Gastroesophageal sphincter (tissue), 3 donors: ENCODE measurements around the gene PSMB9.

Source experiments
- EP300 ChIP-seq: sonication (generic); formaldehyde crosslinking; IDR thresholded peaks from one replicate; pipeline ENCODE4 v1.6.1; 2017; ENCODE audit warnings: antibody characterized with exemption, mild to moderate bottlenecking
- POLR2A ChIP-seq, 2 donors: fragments of 450-650 bp; IDR thresholded peaks; one replicate each; pipeline ENCODE4 v1.6.1; 2017; ENCODE audit warnings: antibody characterized with exemption in 2 of 2, mild to moderate bottlenecking in 2 of 2, moderate library complexity in 1 of 2
- TF ChIP-seq, protein P1 (sequence below), 4 experiments: fragments of 200-600 bp in 2 of 4; fragments of 450-650 bp in 2 of 4; sonication (generic) in 1 of 4; IDR thresholded peaks; one replicate each; pipeline ENCODE4 v1.5.1; 2017 to 2019; ENCODE audit warnings: antibody characterized with exemption in 4 of 4, mild to moderate bottlenecking in 2 of 4, moderate library complexity in 2 of 4

DNA sequence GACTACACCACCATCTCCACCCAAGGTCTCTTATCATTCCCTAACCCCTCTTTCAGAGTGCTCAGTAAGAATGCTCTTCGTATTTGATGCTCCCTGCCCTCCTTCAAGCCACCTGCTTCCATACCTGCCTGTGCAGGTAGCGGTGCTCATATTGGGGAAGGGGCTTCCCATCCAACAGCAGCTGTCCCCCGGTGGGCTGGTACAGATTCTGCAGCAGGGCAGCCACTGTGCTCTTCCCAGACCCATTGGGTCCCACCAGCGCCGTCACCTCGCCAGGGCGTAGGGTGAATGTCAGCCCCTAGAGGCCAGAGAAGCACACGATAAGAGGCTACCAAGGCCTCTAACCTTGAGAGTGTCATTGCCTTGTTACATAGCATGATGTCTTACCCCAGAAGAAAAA, 6.2 kb upstream of the PSMB9 start:
- no peak for TF ChIP-seq POLR2A (IDR thresholded peaks at IDR 0.05)
- TF ChIP-seq, protein P1, sequence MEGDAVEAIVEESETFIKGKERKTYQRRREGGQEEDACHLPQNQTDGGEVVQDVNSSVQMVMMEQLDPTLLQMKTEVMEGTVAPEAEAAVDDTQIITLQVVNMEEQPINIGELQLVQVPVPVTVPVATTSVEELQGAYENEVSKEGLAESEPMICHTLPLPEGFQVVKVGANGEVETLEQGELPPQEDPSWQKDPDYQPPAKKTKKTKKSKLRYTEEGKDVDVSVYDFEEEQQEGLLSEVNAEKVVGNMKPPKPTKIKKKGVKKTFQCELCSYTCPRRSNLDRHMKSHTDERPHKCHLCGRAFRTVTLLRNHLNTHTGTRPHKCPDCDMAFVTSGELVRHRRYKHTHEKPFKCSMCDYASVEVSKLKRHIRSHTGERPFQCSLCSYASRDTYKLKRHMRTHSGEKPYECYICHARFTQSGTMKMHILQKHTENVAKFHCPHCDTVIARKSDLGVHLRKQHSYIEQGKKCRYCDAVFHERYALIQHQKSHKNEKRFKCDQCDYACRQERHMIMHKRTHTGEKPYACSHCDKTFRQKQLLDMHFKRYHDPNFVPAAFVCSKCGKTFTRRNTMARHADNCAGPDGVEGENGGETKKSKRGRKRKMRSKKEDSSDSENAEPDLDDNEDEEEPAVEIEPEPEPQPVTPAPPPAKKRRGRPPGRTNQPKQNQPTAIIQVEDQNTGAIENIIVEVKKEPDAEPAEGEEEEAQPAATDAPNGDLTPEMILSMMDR (IDR thresholded peaks at IDR 0.05): no peak
- no peak for TF ChIP-seq EP300
